H1 (cell line): ENCODE results near the gene MAPK8. TPM values are rescaled to one million over a fixed set of nuclear protein-coding genes. Genes with fewer than 3 reads are reported as not detected.

Source experiments
- CTCF ChIA-PET: fragments of 300-600 bp; sonication (Branson Sonifier 250); formaldehyde crosslinking; loops from one replicate; lab custom pipeline; 2021; ENCODE audit not compliant: partially characterized antibody; lab: Charles Lee
- POLR2A ChIA-PET: fragments of 300-600 bp; sonication (Branson Sonifier 250); formaldehyde crosslinking; loops from one replicate; lab custom pipeline; 2021; ENCODE audit warnings: inconsistent platforms; ENCODE audit not compliant: partially characterized antibody; lab: Charles Lee
- DNase-seq, 2 experiments: peaks; one replicate each; pipeline versions ENCODE4 v3.0.0 to v3.0.0-alpha.2; 2010 to 2022; ENCODE audit warnings: low spot score in 2 of 2, low read depth in 1 of 2, mixed read lengths in 1 of 2
- FAIRE-seq: peaks from 2 replicates; lab custom pipeline; 2011; peaks lifted over from hg19 to GRCh38; lab: Jason Lieb, UNC
- H2AFZ ChIP-seq: 2 replicates; pipeline ENCODE4 v1.8.1; 2012; ENCODE audit warnings: low read length, inconsistent platforms
- H2AK5ac ChIP-seq: 2 replicates; pipeline ENCODE4 v1.6.1; 2013; ENCODE audit warnings: low read depth, low read length
- H2BK120ac ChIP-seq: replicated peaks from 2 replicates; pipeline ENCODE3; 2013; ENCODE audit warnings: low read depth, low read length, inconsistent platforms
- H2BK12ac ChIP-seq: 2 replicates; pipeline ENCODE4 v1.6.1; 2013; ENCODE audit warnings: low read depth, low read length
- H2BK15ac ChIP-seq: 2 replicates; pipeline ENCODE4 v1.6.1; 2013; ENCODE audit warnings: low read length
- H2BK20ac ChIP-seq: 2 replicates; pipeline ENCODE4 v1.6.1; 2013; ENCODE audit warnings: low read length
- H2BK5ac ChIP-seq: 2 replicates; pipeline ENCODE4 v1.6.1; 2013; ENCODE audit warnings: low read depth, low read length
- H3K14ac ChIP-seq: 2 replicates; pipeline ENCODE4 v1.6.1; 2013; ENCODE audit warnings: inconsistent platforms; ENCODE audit not compliant: insufficient read length
- H3K18ac ChIP-seq: 2 replicates; pipeline ENCODE4 v1.6.1; 2013; ENCODE audit warnings: low read length; ENCODE audit errors: extremely low read depth
- H3K23ac ChIP-seq: 2 replicates; pipeline ENCODE4 v1.6.1; 2013; ENCODE audit warnings: inconsistent platforms; ENCODE audit not compliant: insufficient read length
- H3K23me2 ChIP-seq: 2 replicates; pipeline ENCODE4 v1.6.1; 2013; ENCODE audit warnings: low read depth, low read length
- H3K27ac ChIP-seq: 2 replicates; pipeline ENCODE4 v1.6.1; 2011; ENCODE audit warnings: low read depth, low read length, inconsistent platforms
- H3K27me3 ChIP-seq, 4 experiments: replicated peaks in 1 of 4; 1 replicate in 1 of 4; 2 replicates in 3 of 4; pipeline versions ENCODE4 v1.6.1 to v1.8.1; 2011 to 2013; ENCODE audit warnings: low read length in 3 of 4, mild to moderate bottlenecking in 3 of 4, inconsistent platforms in 2 of 4, mixed read lengths in 2 of 4, moderate library complexity in 1 of 4; ENCODE audit not compliant: control insufficient read depth in 3 of 4, insufficient read depth in 3 of 4; ENCODE audit errors: extremely low read depth in 1 of 4
- H3K36me3 ChIP-seq, 4 experiments: 2 replicates each; pipeline versions ENCODE4 v1.6.1 to v1.8.1; 2011 to 2013; ENCODE audit warnings: mild to moderate bottlenecking in 4 of 4, low read length in 3 of 4, moderate library complexity in 2 of 4, control low read depth in 1 of 4, inconsistent platforms in 1 of 4; ENCODE audit not compliant: insufficient read depth in 4 of 4, control insufficient read depth in 2 of 4
- H3K4ac ChIP-seq: replicated peaks from 2 replicates; pipeline ENCODE3; 2013; ENCODE audit warnings: low read length, low read depth, mixed read lengths, inconsistent platforms; ENCODE audit not compliant: insufficient read length
- H3K4me1 ChIP-seq, 4 experiments: replicated peaks in 1 of 4; 1 replicate in 1 of 4; 2 replicates in 3 of 4; pipeline versions ENCODE4 v1.6.1 to v1.8.1; 2011 to 2013; ENCODE audit warnings: low read length in 3 of 4, inconsistent platforms in 2 of 4, mixed read lengths in 1 of 4; ENCODE audit not compliant: insufficient read depth in 4 of 4, control insufficient read depth in 3 of 4
- H3K4me2 ChIP-seq, 2 experiments: 2 replicates each; pipeline versions ENCODE4 v1.6.1 to v1.8.1; 2011 to 2013; ENCODE audit warnings: low read depth in 2 of 2, low read length in 2 of 2, control low read depth in 1 of 2, inconsistent platforms in 1 of 2, mild to moderate bottlenecking in 1 of 2; ENCODE audit not compliant: insufficient read depth in 1 of 2
- H3K4me3 ChIP-seq, 4 experiments: fragments of 200-600, 300-600 bp in 1 of 4; sonication (generic), shearing (Covaris generic), sonication (Bioruptor Twin) in 1 of 4; 2 replicates each; pipeline versions ENCODE4 v1.5.1 to v1.8.1; 2011 to 2016; ENCODE audit warnings: low read length in 4 of 4, low read depth in 3 of 4, control low read depth in 2 of 4, inconsistent platforms in 2 of 4, mild to moderate bottlenecking in 2 of 4, mixed read lengths in 1 of 4, moderate library complexity in 1 of 4; ENCODE audit not compliant: insufficient read depth in 2 of 4; ENCODE audit errors: extremely low read depth in 1 of 4
- H3K56ac ChIP-seq: replicated peaks from 2 replicates; pipeline ENCODE3; 2013; ENCODE audit warnings: low read depth, mild to moderate bottlenecking, mixed read lengths, low read length, inconsistent platforms; ENCODE audit not compliant: insufficient read length
- H3K79me1 ChIP-seq: 2 replicates; pipeline ENCODE4 v1.6.1; 2013; ENCODE audit warnings: low read depth, low read length, control low read depth
- H3K79me2 ChIP-seq, 2 experiments: 2 replicates each; pipeline versions ENCODE4 v1.6.1 to v1.8.1; 2012 to 2013; ENCODE audit warnings: low read length in 2 of 2, mild to moderate bottlenecking in 2 of 2, inconsistent platforms in 1 of 2; ENCODE audit not compliant: insufficient read depth in 2 of 2, control insufficient read depth in 1 of 2
- H3K9ac ChIP-seq, 4 experiments: replicated peaks in 1 of 4; 1 replicate in 1 of 4; 2 replicates in 3 of 4; pipeline versions ENCODE4 v1.6.1 to v1.8.1; 2011 to 2013; ENCODE audit warnings: low read depth in 3 of 4, low read length in 3 of 4, control low read depth in 2 of 4, mild to moderate bottlenecking in 2 of 4, moderate library complexity in 2 of 4, inconsistent platforms in 1 of 4; ENCODE audit errors: extremely low read depth in 1 of 4
- H3K9me3 ChIP-seq, 2 experiments: 2 replicates each; pipeline versions ENCODE4 v1.6.1 to v1.8.1; 2012 to 2013; ENCODE audit warnings: mild to moderate bottlenecking in 2 of 2, moderate library complexity in 2 of 2, control low read depth in 1 of 2, inconsistent platforms in 1 of 2, low read depth in 1 of 2, low read length in 1 of 2, mixed read lengths in 1 of 2; ENCODE audit not compliant: insufficient read depth in 2 of 2
- H4K20me1 ChIP-seq, 2 experiments: replicated peaks in 1 of 2; 2 replicates each; pipeline versions ENCODE3 to v1.8.1; 2011 to 2013; ENCODE audit warnings: inconsistent platforms in 2 of 2, low read length in 2 of 2, mild to moderate bottlenecking in 1 of 2; ENCODE audit not compliant: insufficient read depth in 2 of 2, control insufficient read depth in 1 of 2
- H4K5ac ChIP-seq: 2 replicates; pipeline ENCODE4 v1.6.1; 2013; ENCODE audit warnings: low read length, low read depth, mixed read lengths, inconsistent platforms; ENCODE audit not compliant: insufficient read length
- H4K8ac ChIP-seq: 2 replicates; pipeline ENCODE4 v1.8.0; 2013; ENCODE audit warnings: mild to moderate bottlenecking, moderate library complexity, low read length, inconsistent platforms; ENCODE audit not compliant: insufficient read depth; ENCODE audit errors: extremely low read depth
- H4K91ac ChIP-seq: replicated peaks from 2 replicates; pipeline ENCODE3; 2013; ENCODE audit warnings: low read length, mixed read lengths, inconsistent platforms; ENCODE audit not compliant: insufficient read length
- NRF1 ChIP-seq: IDR thresholded peaks from 2 replicates; pipeline ENCODE4 v1.6.1; 2011; ENCODE audit warnings: mild to moderate bottlenecking, low read depth, low read length, improper control_type of control experiment
- WGBS, 2 experiments: shearing (Covaris generic) in 1 of 2; methylation state at CpG; one replicate each; pipeline versions ENCODE4 v1.1.6 to v1.1.7; 2013 to 2015; ENCODE audit warnings: low lambda C conversion rate in 2 of 2, mixed read lengths in 2 of 2, inconsistent platforms in 1 of 2, low coverage in 1 of 2, missing lambda C conversion rate in 1 of 2; ENCODE audit not compliant: insufficient replicate concordance in 2 of 2, insufficient coverage in 1 of 2, insufficient read length in 1 of 2; ENCODE audit errors: extremely low coverage in 1 of 2, missing lambda C conversion rate in 1 of 2; 5-methylcytosine and 5-hydroxymethylcytosine counted together
- polyA plus RNA-seq, 7 experiments: library from polyadenylated mRNA; depleted of rRNA in 3 of 7; stranded (reverse) in 5 of 7; unstranded in 2 of 7; fragments of >200 nt in 5 of 7; fragments of 200-250 nt in 2 of 7; gene quantifications; 1 replicate in 5 of 7; 2 replicates in 1 of 7; 4 replicates in 1 of 7; pipeline versions ENCODE4 v1.2.1 to v1.2.3, GENCODE V29; 2011 to 2013; ENCODE audit warnings: missing spikeins in 2 of 7, mixed read lengths in 2 of 7
- total RNA-seq: library from RNA; stranded (reverse); fragmentation: NEBNext Ultra II Directional; extraction: Animal tissue kit (Norgen Biotek cat#: 25700); gene quantifications from 2 replicates; pipeline ENCODE4 v1.2.1, GENCODE V29; 2021

The MAPK8 gene
- total and polyA plus RNA-seq, 2 of the 8 experiments (the other 6 are each of a cell fraction or from before 2014, with no cell fraction given): 23.3 to 71.3 TPM

DNA sequence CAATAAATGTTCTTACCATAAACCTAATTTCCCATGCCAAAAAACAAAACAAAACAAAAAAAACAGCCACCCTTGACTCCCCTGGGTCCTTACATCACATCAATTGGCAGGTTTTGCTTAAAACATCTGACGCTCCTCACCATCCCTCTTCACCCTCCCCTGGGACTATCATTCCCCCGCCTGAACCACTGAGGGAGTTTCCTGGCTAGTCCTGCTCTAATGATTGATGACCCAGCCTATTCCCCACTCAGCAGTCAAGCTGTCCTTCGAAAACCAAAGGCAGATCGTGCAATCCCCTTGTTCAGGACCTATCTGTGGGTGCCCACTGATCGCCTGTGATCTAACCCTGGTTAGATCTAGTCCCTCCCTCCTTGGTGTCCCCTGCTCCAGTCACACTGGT lies 20.8 kb upstream of the MAPK8 start:
- H2BK20ac ChIP-seq: no peak overlapping the region
- H3K79me1 ChIP-seq: no peaks in the 10 kb centered on the region
- FAIRE-seq: no peak
- H3K18ac ChIP-seq: no peak overlapping the region
- no peak overlapping the region for H3K23ac ChIP-seq
- 94% methylated on average over 5 of the region's 5 CpGs; no CpG with 5 or more reads in 1 of the 2 experiments for WGBS, 2 experiments
- H3K27me3 ChIP-seq: no peaks in the 10 kb centered on the region
- H2BK15ac ChIP-seq: no peak overlapping the region
- CTCF ChIA-PET: interaction anchor here (1.7 kb wide), 1 partner anchor 10 kb away, joined by 4 read pairs; the partner anchor contains the start of gene FRMPD2
- H3K36me3 ChIP-seq: no peaks in the 10 kb centered on the region
- H2BK120ac ChIP-seq: no peak overlapping the region
- H3K9ac ChIP-seq: no peak overlapping the region
- H3K4me3 ChIP-seq: no peak overlapping the region
- H3K4me2 ChIP-seq: no peak overlapping the region
- H4K20me1 ChIP-seq: no peaks in the 10 kb centered on the region
- no peaks in the 10 kb centered on the region for H3K4me1 ChIP-seq
- no peak overlapping the region for H3K14ac ChIP-seq
- no peak overlapping the region for H4K91ac ChIP-seq
- DNase-seq: no peak
- POLR2A ChIA-PET: no interaction called here
- TF ChIP-seq NRF1: no peak
- H2AK5ac ChIP-seq: no peak overlapping the region
- H2BK5ac ChIP-seq: no peak overlapping the region
- no peak overlapping the region for H3K27ac ChIP-seq
- H2BK12ac ChIP-seq: no peak overlapping the region
- no peaks in the 10 kb centered on the region for H3K23me2 ChIP-seq
- H4K8ac ChIP-seq: no peak overlapping the region
- no peak overlapping the region for H2AFZ ChIP-seq
- H3K79me2 ChIP-seq: no peaks in the 10 kb centered on the region
- no peak overlapping the region for H4K5ac ChIP-seq
- H3K9me3 ChIP-seq: peaks cover 8 to 17% of the 10 kb centered on the region in 2 experiments
- H3K56ac ChIP-seq: no peak overlapping the region
- H3K4ac ChIP-seq: no peak overlapping the region
